Effector memory CD8-positive, alpha-beta T cell (primary cell): Measurements from ENCODE around the gene SPDYA.

Experiments
- ATAC-seq: fragments of 150-1000 bp; cut with Tn5 transposase; replicated peaks from 2 replicates; pipeline ENCODE4 v1.10.0; 2021; ENCODE audit warnings: mild to moderate bottlenecking, moderate library complexity
- DNase-seq, 3 experiments: peaks; one replicate each; pipeline ENCODE4 v3.0.0; 2021
- H3K27ac Mint-ChIP-seq, 2 donors: one replicate each; pipeline ENCODE4 v1.8.0; 2022; ENCODE audit warnings: mild to moderate bottlenecking in 2 of 2, mixed read lengths in 2 of 2, moderate library complexity in 2 of 2
- H3K27me3 Mint-ChIP-seq, 2 donors: one replicate each; pipeline ENCODE4 v1.8.0; 2022; ENCODE audit warnings: mixed read lengths in 2 of 2
- H3K36me3 Mint-ChIP-seq: one replicate; pipeline ENCODE4 v1.8.0; 2022; ENCODE audit warnings: mild to moderate bottlenecking, moderate library complexity, mixed read lengths; ENCODE audit not compliant: insufficient read depth
- H3K4me1 Mint-ChIP-seq, 2 donors: one replicate each; pipeline ENCODE4 v1.8.0; 2022; ENCODE audit warnings: low read depth in 2 of 2, mixed read lengths in 2 of 2
- H3K4me3 Mint-ChIP-seq, 2 donors: one replicate each; pipeline ENCODE4 v1.8.0; 2022; ENCODE audit warnings: mild to moderate bottlenecking in 2 of 2, mixed read lengths in 2 of 2, moderate library complexity in 2 of 2
- H3K9me3 Mint-ChIP-seq, 2 donors: one replicate each; pipeline ENCODE4 v1.8.0; 2022; ENCODE audit warnings: mixed read lengths in 2 of 2

The SPDYA gene

DNA sequence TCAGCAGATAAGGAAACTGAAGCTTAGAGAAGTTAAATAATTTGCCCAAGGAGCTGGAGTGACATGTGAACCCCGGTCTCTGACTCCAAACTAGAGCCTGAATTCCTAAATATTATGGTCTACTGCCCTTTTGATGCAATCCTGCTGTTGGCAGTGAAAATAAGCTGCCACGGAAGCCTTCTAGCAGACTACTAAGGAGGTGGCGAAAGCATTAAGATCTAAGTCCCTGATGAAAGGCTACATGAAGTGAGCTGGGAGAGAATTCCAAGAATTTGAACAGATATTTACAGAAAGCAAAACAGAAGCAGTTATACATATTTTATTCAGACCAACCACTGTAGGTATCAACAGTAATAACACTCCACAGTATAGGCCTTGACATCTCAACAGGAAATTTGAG is 31.4 kb downstream of the SPDYA start:
- no peaks in the 10 kb centered on the region for H3K9me3 Mint-ChIP-seq
- ATAC-seq (no peak), DNase-seq (no peak)
- H3K36me3 Mint-ChIP-seq, result no peaks in the 10 kb centered on the region
- no peak overlapping the region for H3K4me3 Mint-ChIP-seq
- H3K27me3 Mint-ChIP-seq, result no peaks in the 10 kb centered on the region
- H3K4me1 Mint-ChIP-seq, result no peaks in the 10 kb centered on the region
- no peak overlapping the region for H3K27ac Mint-ChIP-seq

DNA sequence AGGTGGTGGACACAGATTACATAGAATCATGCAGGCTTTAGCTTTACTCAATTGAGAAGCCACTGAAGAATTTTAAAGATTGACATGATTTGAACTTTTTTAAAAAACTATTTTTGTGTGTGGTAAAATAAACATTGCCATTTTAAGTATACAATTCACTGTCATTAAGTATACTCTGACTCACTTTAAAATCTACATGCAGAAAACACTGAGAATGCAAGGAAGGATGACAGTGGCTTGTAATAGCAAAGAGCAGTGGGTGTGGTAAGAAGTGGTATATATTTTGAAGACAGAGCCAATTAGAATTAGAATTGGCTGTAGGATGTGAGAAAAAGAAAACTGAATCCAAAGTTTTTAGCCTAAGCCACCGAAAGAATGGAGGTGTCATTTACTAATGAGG is 44.6 kb downstream of the SPDYA start:
- no peaks in the 10 kb centered on the region for H3K27me3 Mint-ChIP-seq
- H3K9me3 Mint-ChIP-seq, result no peaks in the 10 kb centered on the region
- no peak for DNase-seq
- no peak for ATAC-seq
- H3K27ac Mint-ChIP-seq, result no peak overlapping the region
- no peak overlapping the region for H3K4me3 Mint-ChIP-seq
- H3K4me1 Mint-ChIP-seq, result peaks cover 0 to under 1% of the 10 kb centered on the region in 2 donors
- peaks cover 23% of the 10 kb centered on the region for H3K36me3 Mint-ChIP-seq

DNA sequence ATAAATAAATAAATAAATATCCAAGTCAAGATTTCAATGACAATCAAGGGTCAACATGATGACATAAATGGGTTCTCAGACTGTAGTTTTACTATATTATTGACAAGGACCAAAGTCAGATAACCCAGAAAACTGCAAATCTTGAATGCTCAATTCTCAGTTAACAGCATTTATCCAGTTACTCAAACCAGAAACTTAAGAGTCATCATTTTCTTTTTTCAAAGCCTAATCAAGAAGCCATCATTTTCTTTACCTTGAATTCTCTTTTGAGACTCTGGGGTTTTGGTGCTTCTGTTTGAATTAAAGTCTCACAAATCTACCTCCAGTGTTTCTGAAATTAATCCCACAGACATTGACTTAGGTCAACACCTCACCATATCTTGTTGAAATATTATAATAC is 45.3 kb downstream of the SPDYA start:
- H3K9me3 Mint-ChIP-seq, result no peaks in the 10 kb centered on the region
- H3K27me3 Mint-ChIP-seq, result no peaks in the 10 kb centered on the region
- H3K4me1 Mint-ChIP-seq, result peaks cover 0 to 1% of the 10 kb centered on the region in 2 donors
- peaks cover 31% of the 10 kb centered on the region for H3K36me3 Mint-ChIP-seq
- no peak overlapping the region for H3K4me3 Mint-ChIP-seq
- H3K27ac Mint-ChIP-seq, result no peak overlapping the region
- DNase-seq (no peak), ATAC-seq (no peak)

DNA sequence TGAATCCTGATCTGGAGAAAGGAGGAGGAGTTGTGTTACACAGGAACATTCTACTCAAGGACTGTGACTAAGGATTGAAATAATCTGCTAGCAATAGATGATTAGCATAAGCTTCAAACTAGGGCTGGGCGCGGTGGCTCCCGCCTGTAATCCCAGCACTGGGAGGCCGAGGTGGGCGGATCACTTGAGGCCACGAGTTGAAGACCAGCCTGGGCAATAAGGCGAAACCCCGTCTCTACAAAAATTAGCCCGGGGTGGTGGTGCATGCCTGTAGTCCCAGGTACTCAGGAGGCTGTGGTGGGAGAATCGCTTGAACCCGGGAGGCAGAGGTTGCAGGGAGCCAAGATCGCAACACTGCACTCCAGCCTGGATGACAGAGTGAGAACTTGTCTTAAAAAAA is 58.0 kb downstream of the SPDYA start:
- Mint-ChIP-seq H3K4me1 (peaks cover 37 to 46% of the 10 kb centered on the region in 2 donors), H3K4me3 (peak overlapping the region; percentile 93 to 99), H3K27me3 (no peaks in the 10 kb centered on the region), H3K36me3 (peaks cover 22% of the 10 kb centered on the region), H3K9me3 (no peaks in the 10 kb centered on the region), H3K27ac (peak overlapping the region; percentile 3 to 6)
- DNase-seq (no peak), ATAC-seq (no peak)

DNA sequence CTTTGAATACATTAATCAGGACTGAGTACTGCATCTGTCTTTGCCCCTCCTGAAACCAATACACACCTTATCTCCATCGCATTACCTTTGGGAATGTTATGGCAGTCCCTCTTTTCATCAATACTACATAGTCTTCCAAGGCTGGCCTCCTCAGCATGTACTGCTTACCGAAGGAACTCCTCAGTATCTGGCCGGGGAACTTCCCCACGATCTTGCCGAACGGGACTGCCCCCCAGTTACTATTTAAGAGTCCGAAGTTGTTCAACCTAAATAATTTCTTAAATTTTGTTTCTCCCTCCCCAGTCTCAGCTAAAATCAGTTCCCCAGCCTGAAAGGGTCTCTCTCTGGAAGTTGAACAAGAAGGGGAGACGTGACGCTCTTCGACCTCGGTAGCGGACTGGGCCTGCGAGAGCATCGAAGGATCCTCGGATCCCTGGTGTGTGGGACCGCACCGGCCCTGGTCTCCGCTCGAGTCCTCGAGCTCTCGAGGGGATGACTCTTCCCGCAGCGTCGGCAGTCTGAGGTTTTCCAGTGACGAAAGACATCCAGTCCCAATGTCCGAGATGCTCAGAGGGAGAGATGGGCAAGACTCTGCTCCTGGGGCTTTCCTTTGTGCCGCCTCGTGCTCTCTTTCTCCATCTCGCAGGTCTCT is 59.0 kb downstream of the SPDYA start:
- peak overlapping the region; percentile 97 for H3K27ac Mint-ChIP-seq
- H3K36me3 Mint-ChIP-seq, result peaks cover 18% of the 10 kb centered on the region
- H3K27me3 Mint-ChIP-seq, result no peaks in the 10 kb centered on the region
- H3K4me3 Mint-ChIP-seq, result peak overlapping the region; percentile 93 to 99
- H3K4me1 Mint-ChIP-seq, result peaks cover 31 to 38% of the 10 kb centered on the region in 2 donors
- H3K9me3 Mint-ChIP-seq, result no peaks in the 10 kb centered on the region
- ATAC-seq, result peak; percentile 3
- DNase-seq, result peak in 2 of 3 experiments; percentile 10 to 12

DNA sequence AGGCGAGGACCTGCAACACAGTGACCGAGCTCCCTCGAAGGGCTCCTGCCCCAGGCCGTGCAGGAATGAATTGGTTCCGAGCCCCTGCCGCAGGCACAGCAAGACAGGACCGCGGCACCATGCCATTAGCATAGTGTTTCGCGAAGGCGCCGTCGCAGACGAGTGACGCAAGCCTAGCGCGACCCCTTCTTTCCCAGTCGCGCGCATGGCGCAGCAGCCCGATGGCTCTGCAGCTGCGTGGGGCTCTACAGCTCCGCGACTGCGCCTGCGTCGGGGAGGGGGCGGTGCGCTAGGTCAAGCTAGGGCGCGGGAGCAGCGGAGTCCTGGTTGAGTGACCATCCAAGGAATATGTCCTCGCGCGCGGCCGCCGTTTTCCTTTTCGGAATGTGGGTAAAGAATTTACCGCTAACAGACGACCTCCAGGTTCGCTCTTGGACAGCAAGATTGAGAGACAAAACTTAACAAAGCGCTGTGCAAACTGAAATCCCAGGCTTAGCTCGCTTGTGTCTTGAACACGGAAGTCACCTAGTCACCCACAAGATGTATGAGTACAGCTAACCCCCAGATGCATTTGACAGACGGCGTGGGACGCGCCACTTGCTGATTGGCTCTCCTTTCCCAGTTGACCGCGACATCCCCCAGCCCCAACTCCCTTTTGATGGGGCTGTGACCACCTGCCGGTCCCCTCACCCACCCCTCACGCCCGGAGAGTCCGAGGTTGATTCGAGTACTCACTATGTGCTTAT is 59.7 kb downstream of the SPDYA start, which contains the start of gene TRMT61B:
Gene TRMT61B, minus strand, starts transcription at position 164 of the 746 bp plus-strand sequence. Its CDS starts 32 bp downstream, at position 132.
- Mint-ChIP-seq H3K36me3 (peaks cover 15% of the 10 kb centered on the region), H3K27ac (peak within 1 kb of the TSS; percentile 97), H3K4me1 (peaks cover 27 to 31% of the 10 kb centered on the region in 2 donors), H3K27me3 (peaks cover 0 to 1% of the 10 kb centered on the region in 2 donors), H3K9me3 (no peaks in the 10 kb centered on the region), H3K4me3 (peak within 1 kb of the TSS; percentile 93 to 99)
- DNase-seq (peak; percentile 97 to 98 (median 98)), ATAC-seq (peak; percentile 89)

DNA sequence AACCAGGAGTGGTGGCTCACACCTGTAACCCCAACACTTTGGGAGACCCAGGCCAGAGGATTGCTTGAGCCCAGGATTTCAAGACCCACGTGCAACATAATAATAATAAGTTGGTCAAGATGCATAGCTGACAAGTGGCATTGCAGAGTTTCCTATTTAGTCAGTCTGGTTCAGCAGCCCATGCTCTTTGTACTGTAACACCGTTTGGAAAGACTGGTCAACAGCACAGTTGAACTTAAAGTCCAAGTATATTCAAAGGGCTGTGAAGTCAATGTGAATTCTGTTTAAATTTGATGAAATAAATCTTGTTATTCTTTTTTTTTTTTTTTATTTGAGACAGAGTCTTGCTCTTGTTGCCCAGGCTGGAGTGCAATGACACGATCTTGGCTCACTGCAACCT is 61.0 kb downstream of the SPDYA start:
- ATAC-seq, result no peak

DNA sequence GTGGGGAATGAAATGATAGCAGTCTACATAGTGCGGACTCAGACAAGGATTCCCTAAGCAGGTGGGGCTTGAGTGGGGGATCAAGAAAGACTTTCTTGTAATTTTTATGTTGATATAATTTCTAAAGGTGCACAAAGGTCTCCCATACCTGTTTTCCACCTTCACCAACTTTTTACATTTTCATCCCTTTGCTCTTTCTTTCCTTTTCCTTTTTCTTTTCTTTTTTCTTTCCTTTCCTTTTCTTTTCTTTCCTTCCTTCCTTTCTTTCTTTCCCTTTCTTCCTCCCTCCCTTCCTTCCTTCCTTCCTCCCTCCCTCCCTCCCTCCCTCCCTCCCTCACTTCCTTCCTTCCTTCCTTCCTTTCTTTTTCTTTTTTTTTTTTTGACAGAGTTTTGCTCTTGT is 69.6 kb downstream of the SPDYA start:
- Mint-ChIP-seq H3K27me3 (peaks cover 39 to 55% of the 10 kb centered on the region in 2 donors), H3K4me3 (no peak overlapping the region), H3K4me1 (no peaks in the 10 kb centered on the region), H3K36me3 (peaks cover 4% of the 10 kb centered on the region), H3K9me3 (no peaks in the 10 kb centered on the region), H3K27ac (no peak overlapping the region)
- ATAC-seq, result no peak
- DNase-seq, result no peak

More for the DNA sequence above, 61.0 kb downstream of the SPDYA start:
- Mint-ChIP-seq H3K4me3 (no peak overlapping the region), H3K4me1 (peaks cover 24 to 27% of the 10 kb centered on the region in 2 donors), H3K27me3 (peaks cover 7 to 14% of the 10 kb centered on the region in 2 donors), H3K27ac (no peak overlapping the region), H3K9me3 (no peaks in the 10 kb centered on the region), H3K36me3 (peaks cover 19% of the 10 kb centered on the region)
- no peak for DNase-seq

DNA sequence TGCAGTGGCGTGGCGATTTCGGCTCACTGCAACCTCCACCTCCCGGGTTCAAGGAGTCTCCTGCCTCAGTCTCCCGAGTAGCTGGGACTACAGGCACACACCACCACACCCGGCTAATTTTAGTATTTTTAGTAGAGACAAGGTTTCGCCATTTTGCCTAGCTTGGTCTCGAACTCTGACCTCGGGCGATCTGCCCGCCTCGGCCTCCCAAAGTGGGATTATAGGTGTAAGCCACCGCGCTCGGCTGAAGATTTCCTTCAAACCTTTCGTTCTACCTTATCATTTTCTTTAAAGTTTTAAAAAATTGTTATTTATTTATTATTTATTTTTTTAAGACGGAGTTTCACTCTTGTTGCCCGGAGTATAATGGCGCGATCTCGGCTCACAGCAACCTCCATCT is 82.9 kb downstream of the SPDYA start:
- ATAC-seq, result no peak
- H3K4me3 Mint-ChIP-seq, result no peak overlapping the region
- H3K27me3 Mint-ChIP-seq, result no peaks in the 10 kb centered on the region
- H3K4me1 Mint-ChIP-seq, result peaks cover 19 to 29% of the 10 kb centered on the region in 2 donors
- H3K27ac Mint-ChIP-seq, result no peak overlapping the region
- no peaks in the 10 kb centered on the region for H3K9me3 Mint-ChIP-seq
- H3K36me3 Mint-ChIP-seq, result peaks cover 14% of the 10 kb centered on the region
- DNase-seq, result no peak

DNA sequence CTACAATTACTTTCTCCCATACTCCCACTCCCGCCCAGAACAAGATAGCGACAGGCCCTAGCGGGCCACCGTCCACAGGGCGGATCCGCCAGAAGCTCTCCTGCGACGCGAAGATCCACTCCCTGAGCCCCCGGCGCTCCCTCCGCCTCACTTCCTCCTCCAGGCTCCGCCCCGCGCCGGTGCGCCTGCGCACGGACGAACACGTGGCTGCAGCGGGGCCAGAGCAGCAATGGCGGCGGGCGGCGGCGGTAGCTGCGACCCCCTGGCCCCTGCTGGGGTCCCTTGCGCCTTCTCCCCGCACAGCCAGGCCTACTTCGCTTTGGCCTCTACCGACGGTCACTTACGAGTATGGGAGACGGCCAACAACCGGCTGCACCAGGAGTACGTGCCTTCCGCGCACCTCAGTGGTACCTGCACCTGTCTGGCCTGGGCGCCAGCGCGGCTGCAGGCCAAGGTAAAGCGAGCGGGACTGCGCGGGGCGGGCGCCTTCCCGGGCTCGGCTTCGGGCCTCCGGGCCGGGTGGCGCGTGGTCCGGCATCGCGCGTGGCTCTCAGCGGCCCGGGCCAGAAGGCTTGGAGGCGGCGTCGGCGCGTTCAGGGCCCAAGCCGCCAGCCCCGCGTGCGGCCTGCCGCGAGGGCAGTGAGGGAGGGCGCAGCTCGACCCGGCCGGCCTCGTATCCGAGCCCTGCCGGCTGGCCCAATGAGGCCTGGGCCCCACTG is 84.0 kb downstream of the SPDYA start, which contains the start of gene WDR43:
Gene WDR43, plus strand, starts transcription at position 198 of the 719 bp plus-strand sequence. Its CDS starts 32 bp downstream, at position 230.
- Mint-ChIP-seq H3K9me3 (no peaks in the 10 kb centered on the region), H3K36me3 (peaks cover 14% of the 10 kb centered on the region), H3K4me1 (peaks cover 25 to 36% of the 10 kb centered on the region in 2 donors), H3K4me3 (peak within 1 kb of the TSS; percentile 96 to 97), H3K27ac (peak within 1 kb of the TSS; percentile 93 to 96), H3K27me3 (no peaks in the 10 kb centered on the region)
- DNase-seq, result peak; percentile 95 to 97 (median 96)
- ATAC-seq, result peak; percentile 97

DNA sequence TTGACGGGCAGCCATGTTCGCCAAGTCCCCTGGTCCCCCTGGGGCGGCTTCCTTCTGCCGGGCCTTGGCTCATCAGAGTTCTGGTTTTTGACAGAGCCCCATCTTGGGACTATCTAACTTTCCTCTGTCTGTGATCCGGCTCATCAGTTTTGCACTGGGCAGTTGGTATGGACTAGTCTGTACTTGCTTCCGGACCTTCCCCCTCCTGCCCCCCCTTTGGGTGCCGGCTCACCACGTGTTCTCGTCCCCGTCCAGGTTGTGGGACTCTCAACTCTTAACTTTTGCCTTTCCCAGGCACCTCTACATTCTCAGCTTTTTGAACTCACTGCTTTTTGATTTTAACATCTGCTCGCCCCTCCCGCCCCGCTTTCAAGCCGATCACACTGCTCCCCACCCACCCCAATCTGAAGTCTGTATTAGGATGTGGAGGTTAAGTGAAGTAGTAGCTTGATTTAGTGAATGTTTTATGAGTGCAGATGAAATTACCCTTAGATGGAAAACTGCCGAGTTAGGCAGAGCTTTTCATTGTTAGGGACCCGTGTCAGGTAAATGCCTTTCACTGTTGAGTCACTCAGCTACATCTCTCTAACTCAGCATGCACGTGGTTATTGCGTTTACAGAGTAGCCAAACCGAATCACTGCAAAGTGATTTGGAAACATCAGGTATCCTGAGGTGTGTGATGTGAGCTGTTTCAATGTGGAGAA is 84.7 kb downstream of the SPDYA start:
- H3K9me3 Mint-ChIP-seq, result no peaks in the 10 kb centered on the region
- no peak for ATAC-seq
- H3K4me1 Mint-ChIP-seq, result peaks cover 29 to 36% of the 10 kb centered on the region in 2 donors
- peak overlapping the region; percentile 93 to 96 for H3K27ac Mint-ChIP-seq
- H3K27me3 Mint-ChIP-seq, result no peaks in the 10 kb centered on the region
- H3K36me3 Mint-ChIP-seq, result peaks cover 14% of the 10 kb centered on the region
- H3K4me3 Mint-ChIP-seq, result peak overlapping the region; percentile 96 to 97
- peak; percentile 7 to 19 (median 18) for DNase-seq

DNA sequence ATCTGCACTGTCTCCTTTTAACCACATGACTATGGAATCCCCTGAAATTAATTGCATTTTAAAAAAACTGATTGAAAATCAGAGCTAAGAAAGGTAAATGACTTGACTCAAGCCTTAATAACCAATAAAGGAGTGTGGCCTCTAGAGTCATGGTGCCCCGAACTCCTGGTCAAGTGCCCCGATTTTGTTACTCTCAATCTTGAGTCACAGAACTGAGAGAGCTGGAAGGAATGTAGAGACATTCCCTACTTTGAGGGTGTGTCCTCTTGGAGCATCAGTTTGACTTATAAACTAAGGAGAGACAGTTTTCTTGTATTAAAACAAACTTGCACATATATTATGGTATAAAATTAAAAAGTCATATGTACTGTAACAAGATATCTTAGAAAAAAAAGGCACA is 86.3 kb downstream of the SPDYA start:
- peak overlapping the region; percentile 96 to 97 for H3K4me3 Mint-ChIP-seq
- H3K9me3 Mint-ChIP-seq, result no peaks in the 10 kb centered on the region
- ATAC-seq (no peak), DNase-seq (no peak)
- H3K4me1 Mint-ChIP-seq, result peaks cover 35 to 50% of the 10 kb centered on the region in 2 donors
- peaks cover 16% of the 10 kb centered on the region for H3K36me3 Mint-ChIP-seq
- no peaks in the 10 kb centered on the region for H3K27me3 Mint-ChIP-seq
- H3K27ac Mint-ChIP-seq, result no peak overlapping the region

DNA sequence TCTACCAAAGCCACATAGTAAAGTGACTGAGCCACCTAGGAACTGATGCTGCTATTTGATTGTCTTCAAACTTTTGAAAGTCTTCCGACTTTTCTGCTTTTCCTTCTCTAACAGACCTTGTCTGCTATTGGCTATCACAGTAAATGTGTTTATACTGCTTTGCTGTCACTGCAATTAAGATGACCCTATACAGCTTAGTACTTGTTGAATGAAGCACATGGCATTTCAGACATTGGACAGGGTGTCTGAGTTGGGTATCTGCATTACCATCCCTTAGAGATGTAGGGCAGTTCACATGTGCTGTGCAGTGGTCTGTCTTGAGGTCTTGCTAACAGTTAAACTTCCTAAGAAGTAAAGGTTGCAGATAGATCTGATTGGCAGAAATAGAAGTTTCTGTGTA is 87.4 kb downstream of the SPDYA start:
- peak overlapping the region in 1 of 2 donors; percentile 51 for H3K4me3 Mint-ChIP-seq
- DNase-seq, result no peak
- no peak overlapping the region for H3K27ac Mint-ChIP-seq
- peaks cover 27% of the 10 kb centered on the region for H3K36me3 Mint-ChIP-seq
- H3K4me1 Mint-ChIP-seq, result peaks cover 35 to 56% of the 10 kb centered on the region in 2 donors
- H3K27me3 Mint-ChIP-seq, result no peaks in the 10 kb centered on the region
- H3K9me3 Mint-ChIP-seq, result no peaks in the 10 kb centered on the region
- no peak for ATAC-seq
